ENCODE data around the gene RGS7BP. TPM values are rescaled to one million over a fixed set of nuclear protein-coding genes. Genes with fewer than 3 reads are reported as not detected.

The RGS7BP gene
- polyA plus RNA-seq (2011; rRNA removed) (not detected in 2 replicates), polyA minus RNA-seq (2011; rRNA and poly(A)+ RNA removed) (not detected in 2 replicates)

GRCh38 chr5:64505769-64506566, at the start of gene RGS7BP:
TSS of gene RGS7BP (plus strand) at chr5:64506015. CDS start at chr5:64506625, 610 bp downstream.
- ChIA-PET POLR2A (no interaction called here), CTCF (no interaction called here)
- Histone ChIP-seq H3K9me3 (ENCODE audit: control insufficient read depth, insufficient read depth, low read length) (no peaks in the 10 kb centered on the region; the same call in 1 of the 2 replicates), H3K27me3 (ENCODE audit: control insufficient read depth, insufficient read depth, low read length) (peaks cover 31% of the 10 kb centered on the region), H3K4me3 (ENCODE audit: low read depth, low read length) (peak within 1 kb of the TSS; percentile 36), H3K27ac (ENCODE audit: low read depth, low read length) (no peak within 1 kb of the TSS)
- DNase-seq (ENCODE audit: low read depth, low spot score) = no peak
- TF ChIP-seq CTCF (IDR thresholded peaks at IDR 0.05; ENCODE audit: low read depth, low read length) = no peak

- DNase-seq (ENCODE audit: low read depth, low spot score) = no peak
- no peaks in the 10 kb centered on the region for H3K9me3 ChIP-seq (ENCODE audit: control insufficient read depth, insufficient read depth, low read length)
- H3K4me3 ChIP-seq (ENCODE audit: low read depth, low read length) = no peak overlapping the region
- CTCF ChIA-PET = no interaction called here
- H3K27me3 ChIP-seq (ENCODE audit: control insufficient read depth, insufficient read depth, low read length) = no peaks in the 10 kb centered on the region
- H3K27ac ChIP-seq (ENCODE audit: low read depth, low read length) = no peak overlapping the region
- TF ChIP-seq CTCF (IDR thresholded peaks at IDR 0.05; ENCODE audit: low read depth, low read length) = no peak
- POLR2A ChIA-PET = no interaction called here
These were observed 48.0 kb upstream of the RGS7BP start for GRCh38 chr5:64457846-64458245.

- Histone ChIP-seq H3K4me3 (ENCODE audit: low read depth, low read length) (no peak overlapping the region), H3K27ac (ENCODE audit: low read depth, low read length) (no peak overlapping the region), H3K27me3 (ENCODE audit: control insufficient read depth, insufficient read depth, low read length) (no peaks in the 10 kb centered on the region), H3K9me3 (ENCODE audit: control insufficient read depth, insufficient read depth, low read length) (no peaks in the 10 kb centered on the region)
- no peak for DNase-seq (ENCODE audit: low read depth, low spot score)
- ChIA-PET POLR2A (no interaction called here), CTCF (no interaction called here)
- no peak for TF ChIP-seq CTCF (IDR thresholded peaks at IDR 0.05; ENCODE audit: low read depth, low read length)
These were observed 46.9 kb upstream of the RGS7BP start for GRCh38 chr5:64458948-64459347.

GRCh38 chr5:64462391-64462790, 43.4 kb upstream of the RGS7BP start:
- H3K27me3 ChIP-seq (ENCODE audit: control insufficient read depth, insufficient read depth, low read length) = no peaks in the 10 kb centered on the region
- ChIA-PET CTCF (no interaction called here), POLR2A (no interaction called here)
- no peak for TF ChIP-seq CTCF (IDR thresholded peaks at IDR 0.05; ENCODE audit: low read depth, low read length)
- H3K9me3 ChIP-seq (ENCODE audit: control insufficient read depth, insufficient read depth, low read length) = no peaks in the 10 kb centered on the region
- no peak overlapping the region for H3K27ac ChIP-seq (ENCODE audit: low read depth, low read length)
- H3K4me3 ChIP-seq (ENCODE audit: low read depth, low read length) = no peak overlapping the region
- no peak for DNase-seq (ENCODE audit: low read depth, low spot score)

- Histone ChIP-seq H3K27me3 (ENCODE audit: control insufficient read depth, insufficient read depth, low read length) (no peaks in the 10 kb centered on the region), H3K27ac (ENCODE audit: low read depth, low read length) (no peak overlapping the region), H3K4me3 (ENCODE audit: low read depth, low read length) (no peak overlapping the region), H3K9me3 (ENCODE audit: control insufficient read depth, insufficient read depth, low read length) (no peaks in the 10 kb centered on the region)
- POLR2A ChIA-PET = no interaction called here
- CTCF ChIA-PET = no interaction called here
- TF ChIP-seq CTCF (IDR thresholded peaks at IDR 0.05; ENCODE audit: low read depth, low read length) = no peak
- no peak for DNase-seq (ENCODE audit: low read depth, low spot score)
These were observed 19.7 kb upstream of the RGS7BP start for GRCh38 chr5:64486163-64486562.

Measured in AG04450 (cell line).